WTC11 (cell line): ENCODE measurements around the gene KCNJ16. TPM values are rescaled to one million over a fixed set of nuclear protein-coding genes. Genes with fewer than 3 reads are reported as not detected.

Experiments
- ATAC-seq: fragments of 200-7000 bp; cut with Tn5 transposase; 2 replicates; pipeline ENCODE4 v1.10.0; 2021; ENCODE audit warnings: mild to moderate bottlenecking, moderate library complexity
- CTCF ChIA-PET: fragments of 300-600 bp; sonication (Branson Sonifier 250); formaldehyde crosslinking; loops from one replicate; lab custom pipeline; 2021; ENCODE audit warnings: antibody characterized with exemption; lab: Charles Lee
- POLR2A ChIA-PET: fragments of 350-600 bp; sonication (Branson Sonifier 250); formaldehyde crosslinking; loops from one replicate; lab custom pipeline; 2021; ENCODE audit warnings: antibody characterized with exemption; lab: Charles Lee
- DNase-seq: peaks from one replicate; pipeline ENCODE4 v3.0.0; 2021; ENCODE audit warnings: low spot score
- H3K27ac Mint-ChIP-seq: 2 replicates; pipeline ENCODE4 v1.8.0; 2021; ENCODE audit warnings: mixed read lengths
- H3K27me3 Mint-ChIP-seq: 2 replicates; pipeline ENCODE4 v1.8.0; 2021; ENCODE audit warnings: low read depth, mild to moderate bottlenecking, moderate library complexity, mixed read lengths
- H3K36me3 Mint-ChIP-seq: 2 replicates; pipeline ENCODE4 v1.8.0; 2021; ENCODE audit warnings: mixed read lengths
- H3K4me1 Mint-ChIP-seq: 2 replicates; pipeline ENCODE4 v1.8.0; 2022; ENCODE audit warnings: mixed read lengths
- H3K4me3 Mint-ChIP-seq: 2 replicates; pipeline ENCODE4 v1.8.0; 2021; ENCODE audit warnings: mild to moderate bottlenecking, moderate library complexity, mixed read lengths
- H3K9me3 Mint-ChIP-seq: 2 replicates; pipeline ENCODE4 v1.8.0; 2021; ENCODE audit warnings: mixed read lengths
- ETV6 ChIP-seq: sonication (generic); formaldehyde crosslinking; IDR thresholded peaks from 2 replicates; pipeline ENCODE4 v1.8.1; 2022; ENCODE audit warnings: mild to moderate bottlenecking, missing genetic modification reagents
- FOXK1 ChIP-seq: sonication (generic); formaldehyde crosslinking; IDR thresholded peaks from 2 replicates; pipeline ENCODE4 v1.8.0; 2022; ENCODE audit warnings: mild to moderate bottlenecking, moderate library complexity, missing genetic modification reagents
- MXD4 ChIP-seq: fragments of 250-450 bp; sonication (Bioruptor Pico); IDR thresholded peaks from 2 replicates; pipeline ENCODE4 v1.8.0; 2021; ENCODE audit warnings: mild to moderate bottlenecking, moderate library complexity, borderline replicate concordance
- MYBL2 ChIP-seq: sonication (generic); formaldehyde crosslinking; IDR thresholded peaks from 2 replicates; pipeline ENCODE4 v1.8.1; 2023; ENCODE audit warnings: mild to moderate bottlenecking, moderate library complexity, missing genetic modification reagents
- NR3C1 ChIP-seq: sonication (generic); formaldehyde crosslinking; conservative IDR thresholded peaks from 2 replicates; pipeline ENCODE4 v1.8.1; 2023; ENCODE audit warnings: low read depth, mild to moderate bottlenecking, missing genetic modification reagents
- SMAD3 ChIP-seq: sonication (generic); formaldehyde crosslinking; IDR thresholded peaks from 2 replicates; pipeline ENCODE4 v1.8.0; 2022; ENCODE audit warnings: missing genetic modification reagents, mild to moderate bottlenecking, borderline replicate concordance
- SP1 ChIP-seq: sonication (generic); formaldehyde crosslinking; conservative IDR thresholded peaks from 2 replicates; pipeline ENCODE4 v1.8.1; 2022; ENCODE audit warnings: missing genetic modification reagents
- ZNF317 ChIP-seq: sonication (generic); formaldehyde crosslinking; IDR thresholded peaks from 2 replicates; pipeline ENCODE4 v1.8.1; 2023; ENCODE audit warnings: low read depth, mild to moderate bottlenecking, moderate library complexity, missing genetic modification reagents, borderline replicate concordance
- total RNA-seq: library from RNA; stranded (reverse); gene quantifications from 3 replicates; pipeline ENCODE4 v1.2.3, GENCODE V29; 2021
- TF ChIP-seq, protein P1 (sequence below): sonication (generic); formaldehyde crosslinking; IDR thresholded peaks from 2 replicates; pipeline ENCODE4 v1.8.1; 2022; ENCODE audit warnings: low read depth, missing genetic modification reagents, borderline replicate concordance
- TF ChIP-seq, protein P2 (sequence below): fragments of 250-450 bp; sonication (Bioruptor Pico); IDR thresholded peaks from 2 replicates; pipeline ENCODE4 v1.9.0; 2021; ENCODE audit warnings: mild to moderate bottlenecking, borderline replicate concordance
- TF ChIP-seq, protein P3 (sequence below): sonication (generic); formaldehyde crosslinking; IDR thresholded peaks from 2 replicates; pipeline ENCODE4 v1.8.1; 2022; ENCODE audit warnings: missing genetic modification reagents, borderline replicate concordance
- TF ChIP-seq, protein P4 (sequence below): fragments of 250-450 bp; sonication (Bioruptor Pico); IDR thresholded peaks from 2 replicates; pipeline ENCODE4 v1.9.0; 2021; ENCODE audit warnings: mild to moderate bottlenecking
- TF ChIP-seq, protein P5 (sequence below): sonication (generic); formaldehyde crosslinking; IDR thresholded peaks from 2 replicates; pipeline ENCODE4 v1.8.1; 2022; ENCODE audit warnings: mild to moderate bottlenecking, moderate library complexity, missing genetic modification reagents

The KCNJ16 gene
- total RNA-seq, 1 experiment from 2014 or later, result not detected

DNA sequence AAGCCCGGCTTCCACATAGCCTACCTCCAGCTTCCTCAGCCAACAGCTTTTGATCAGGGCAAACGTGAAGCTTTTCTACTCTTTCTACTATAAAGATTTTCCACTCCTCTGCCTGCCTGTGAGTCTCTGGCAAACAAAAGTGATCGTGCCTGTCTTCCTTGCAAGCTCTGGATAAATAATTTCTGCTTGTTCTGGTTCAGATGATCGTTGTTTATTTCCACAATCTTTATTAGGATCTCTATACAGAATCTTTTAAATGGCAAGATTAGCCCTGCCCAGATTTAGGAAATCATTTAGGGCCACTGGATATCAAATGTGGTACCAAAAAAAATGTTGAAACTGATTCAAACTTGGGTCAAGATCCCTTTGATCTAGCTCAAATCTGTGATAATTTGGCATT lies 20.4 kb downstream of the KCNJ16 start (continued):
- TF ChIP-seq, protein P1, sequence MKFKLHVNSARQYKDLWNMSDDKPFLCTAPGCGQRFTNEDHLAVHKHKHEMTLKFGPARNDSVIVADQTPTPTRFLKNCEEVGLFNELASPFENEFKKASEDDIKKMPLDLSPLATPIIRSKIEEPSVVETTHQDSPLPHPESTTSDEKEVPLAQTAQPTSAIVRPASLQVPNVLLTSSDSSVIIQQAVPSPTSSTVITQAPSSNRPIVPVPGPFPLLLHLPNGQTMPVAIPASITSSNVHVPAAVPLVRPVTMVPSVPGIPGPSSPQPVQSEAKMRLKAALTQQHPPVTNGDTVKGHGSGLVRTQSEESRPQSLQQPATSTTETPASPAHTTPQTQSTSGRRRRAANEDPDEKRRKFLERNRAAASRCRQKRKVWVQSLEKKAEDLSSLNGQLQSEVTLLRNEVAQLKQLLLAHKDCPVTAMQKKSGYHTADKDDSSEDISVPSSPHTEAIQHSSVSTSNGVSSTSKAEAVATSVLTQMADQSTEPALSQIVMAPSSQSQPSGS (CRISPR knock-in tag), result no peak
- no peak for TF ChIP-seq FOXK1 (CRISPR knock-in tag)
- TF ChIP-seq, protein P2, sequence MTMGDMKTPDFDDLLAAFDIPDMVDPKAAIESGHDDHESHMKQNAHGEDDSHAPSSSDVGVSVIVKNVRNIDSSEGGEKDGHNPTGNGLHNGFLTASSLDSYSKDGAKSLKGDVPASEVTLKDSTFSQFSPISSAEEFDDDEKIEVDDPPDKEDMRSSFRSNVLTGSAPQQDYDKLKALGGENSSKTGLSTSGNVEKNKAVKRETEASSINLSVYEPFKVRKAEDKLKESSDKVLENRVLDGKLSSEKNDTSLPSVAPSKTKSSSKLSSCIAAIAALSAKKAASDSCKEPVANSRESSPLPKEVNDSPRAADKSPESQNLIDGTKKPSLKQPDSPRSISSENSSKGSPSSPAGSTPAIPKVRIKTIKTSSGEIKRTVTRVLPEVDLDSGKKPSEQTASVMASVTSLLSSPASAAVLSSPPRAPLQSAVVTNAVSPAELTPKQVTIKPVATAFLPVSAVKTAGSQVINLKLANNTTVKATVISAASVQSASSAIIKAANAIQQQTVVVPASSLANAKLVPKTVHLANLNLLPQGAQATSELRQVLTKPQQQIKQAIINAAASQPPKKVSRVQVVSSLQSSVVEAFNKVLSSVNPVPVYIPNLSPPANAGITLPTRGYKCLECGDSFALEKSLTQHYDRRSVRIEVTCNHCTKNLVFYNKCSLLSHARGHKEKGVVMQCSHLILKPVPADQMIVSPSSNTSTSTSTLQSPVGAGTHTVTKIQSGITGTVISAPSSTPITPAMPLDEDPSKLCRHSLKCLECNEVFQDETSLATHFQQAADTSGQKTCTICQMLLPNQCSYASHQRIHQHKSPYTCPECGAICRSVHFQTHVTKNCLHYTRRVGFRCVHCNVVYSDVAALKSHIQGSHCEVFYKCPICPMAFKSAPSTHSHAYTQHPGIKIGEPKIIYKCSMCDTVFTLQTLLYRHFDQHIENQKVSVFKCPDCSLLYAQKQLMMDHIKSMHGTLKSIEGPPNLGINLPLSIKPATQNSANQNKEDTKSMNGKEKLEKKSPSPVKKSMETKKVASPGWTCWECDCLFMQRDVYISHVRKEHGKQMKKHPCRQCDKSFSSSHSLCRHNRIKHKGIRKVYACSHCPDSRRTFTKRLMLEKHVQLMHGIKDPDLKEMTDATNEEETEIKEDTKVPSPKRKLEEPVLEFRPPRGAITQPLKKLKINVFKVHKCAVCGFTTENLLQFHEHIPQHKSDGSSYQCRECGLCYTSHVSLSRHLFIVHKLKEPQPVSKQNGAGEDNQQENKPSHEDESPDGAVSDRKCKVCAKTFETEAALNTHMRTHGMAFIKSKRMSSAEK, result no peak
- no peak for TF ChIP-seq MYBL2 (CRISPR knock-in tag)

DNA sequence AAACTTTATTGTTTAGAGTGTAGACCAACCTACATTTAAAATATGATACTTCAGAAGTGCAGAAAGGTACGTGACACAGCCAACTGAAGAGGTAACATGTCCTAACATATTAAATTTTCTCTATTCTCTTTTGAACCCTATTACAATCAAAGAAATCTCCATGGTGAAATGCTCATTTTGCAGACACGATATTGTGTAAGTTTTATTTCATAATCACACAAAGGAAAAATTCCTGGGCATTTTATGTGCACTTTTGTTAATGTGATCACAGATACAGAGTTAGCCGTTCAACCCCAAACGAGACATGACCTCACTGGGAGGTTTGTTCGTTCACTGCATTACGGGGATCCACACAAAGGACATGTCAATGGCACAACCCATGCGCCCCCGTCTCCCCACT lies 21.8 kb downstream of the KCNJ16 start:
- POLR2A ChIA-PET, result no interaction called here
- Mint-ChIP-seq H3K36me3 (no peaks in the 10 kb centered on the region), H3K27ac (no peak overlapping the region)
- no peak for TF ChIP-seq MXD4 (CRISPR knock-in tag)
- TF ChIP-seq ETV6 (CRISPR knock-in tag), result no peak
- TF ChIP-seq, all 79 proteins: peak for 0
- Mint-ChIP-seq H3K4me1 (no peaks in the 10 kb centered on the region), H3K9me3 (no peaks in the 10 kb centered on the region), H3K4me3 (no peak overlapping the region), H3K27me3 (no peaks in the 10 kb centered on the region)
- DNase-seq, result no peak
- CTCF ChIA-PET, result no interaction called here
- no peak for ATAC-seq

DNA sequence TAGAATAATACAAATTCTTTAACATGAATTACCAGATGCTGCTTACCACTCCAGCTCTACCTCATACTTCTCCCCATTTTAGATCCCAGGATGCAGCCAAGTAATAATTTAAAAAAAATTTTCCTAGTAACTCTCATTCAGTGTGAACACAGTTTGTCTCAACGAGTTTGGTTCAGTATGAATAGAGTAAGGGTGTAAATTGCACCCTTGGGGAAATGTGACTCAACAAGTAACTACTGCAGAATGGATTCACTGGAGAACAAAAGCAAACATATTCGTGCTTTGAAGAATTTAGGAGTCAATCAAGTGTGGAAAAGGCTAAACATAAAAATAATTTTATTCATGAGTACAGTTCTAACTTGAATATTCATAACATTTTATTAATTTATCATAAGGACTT lies 23.0 kb downstream of the KCNJ16 start:
- POLR2A ChIA-PET, result no interaction called here
- TF ChIP-seq ZNF317 (CRISPR knock-in tag) (no peak), SMAD3 (CRISPR knock-in tag) (no peak), SP1 (CRISPR knock-in tag) (no peak), NR3C1 (CRISPR knock-in tag) (no peak), FOXK1 (CRISPR knock-in tag) (no peak)
- TF ChIP-seq, protein P3, sequence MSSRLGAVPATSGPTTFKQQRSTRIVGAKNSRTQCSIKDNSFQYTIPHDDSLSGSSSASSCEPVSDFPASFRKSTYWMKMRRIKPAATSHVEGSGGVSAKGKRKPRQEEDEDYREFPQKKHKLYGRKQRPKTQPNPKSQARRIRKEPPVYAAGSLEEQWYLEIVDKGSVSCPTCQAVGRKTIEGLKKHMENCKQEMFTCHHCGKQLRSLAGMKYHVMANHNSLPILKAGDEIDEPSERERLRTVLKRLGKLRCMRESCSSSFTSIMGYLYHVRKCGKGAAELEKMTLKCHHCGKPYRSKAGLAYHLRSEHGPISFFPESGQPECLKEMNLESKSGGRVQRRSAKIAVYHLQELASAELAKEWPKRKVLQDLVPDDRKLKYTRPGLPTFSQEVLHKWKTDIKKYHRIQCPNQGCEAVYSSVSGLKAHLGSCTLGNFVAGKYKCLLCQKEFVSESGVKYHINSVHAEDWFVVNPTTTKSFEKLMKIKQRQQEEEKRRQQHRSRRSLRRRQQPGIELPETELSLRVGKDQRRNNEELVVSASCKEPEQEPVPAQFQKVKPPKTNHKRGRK, result no peak
- TF ChIP-seq, protein P4, sequence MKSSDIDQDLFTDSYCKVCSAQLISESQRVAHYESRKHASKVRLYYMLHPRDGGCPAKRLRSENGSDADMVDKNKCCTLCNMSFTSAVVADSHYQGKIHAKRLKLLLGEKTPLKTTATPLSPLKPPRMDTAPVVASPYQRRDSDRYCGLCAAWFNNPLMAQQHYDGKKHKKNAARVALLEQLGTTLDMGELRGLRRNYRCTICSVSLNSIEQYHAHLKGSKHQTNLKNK (CRISPR knock-in tag), result no peak
- TF ChIP-seq, protein P5, sequence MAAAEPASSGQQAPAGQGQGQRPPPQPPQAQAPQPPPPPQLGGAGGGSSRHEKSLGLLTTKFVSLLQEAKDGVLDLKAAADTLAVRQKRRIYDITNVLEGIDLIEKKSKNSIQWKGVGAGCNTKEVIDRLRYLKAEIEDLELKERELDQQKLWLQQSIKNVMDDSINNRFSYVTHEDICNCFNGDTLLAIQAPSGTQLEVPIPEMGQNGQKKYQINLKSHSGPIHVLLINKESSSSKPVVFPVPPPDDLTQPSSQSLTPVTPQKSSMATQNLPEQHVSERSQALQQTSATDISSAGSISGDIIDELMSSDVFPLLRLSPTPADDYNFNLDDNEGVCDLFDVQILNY (CRISPR knock-in tag), result no peak

More for the DNA sequence above, 23.0 kb downstream of the KCNJ16 start:
- Mint-ChIP-seq H3K36me3 (no peaks in the 10 kb centered on the region), H3K4me1 (no peaks in the 10 kb centered on the region), H3K27me3 (no peaks in the 10 kb centered on the region), H3K27ac (no peak overlapping the region), H3K4me3 (no peak overlapping the region), H3K9me3 (no peaks in the 10 kb centered on the region)
- DNase-seq (no peak), ATAC-seq (no peak)
- CTCF ChIA-PET, result no interaction called here
